ENCODE measurements around the gene LONP2.

- TF ChIP-seq CTCF (conservative IDR thresholded peaks at IDR 0.05 in 1 of 2, IDR thresholded peaks at IDR 0.05 in 1 of 2; ENCODE audit: extremely low read depth in 1 of 2, insufficient read depth in 1 of 2, low read depth in 1 of 2, low read length in 2 of 2) = no peak
- no peak for TF ChIP-seq EZH2 (IDR thresholded peaks at IDR 0.05; ENCODE audit: borderline replicate concordance, low read length)
These were observed 103.2 kb downstream of the LONP2 start for GRCh38 chr16:48347191-48347865.

Data from mammary epithelial cell (primary cell).